Neural progenitor cell (in vitro differentiated cells): Measurements from ENCODE around the gene SRSF1.

Source experiments
- EZH2 ChIP-seq: fragments of 200-600 bp; sonication (generic); IDR thresholded peaks from 2 replicates; pipeline ENCODE4 v1.6.1; 2017; ENCODE audit warnings: antibody characterized with exemption, mild to moderate bottlenecking, moderate library complexity
- TF ChIP-seq, protein P1 (sequence below): fragments of 200-600 bp; sonication (generic); IDR thresholded peaks from 2 replicates; pipeline ENCODE4 v1.5.1; 2017; ENCODE audit warnings: antibody characterized with exemption, mild to moderate bottlenecking

DNA sequence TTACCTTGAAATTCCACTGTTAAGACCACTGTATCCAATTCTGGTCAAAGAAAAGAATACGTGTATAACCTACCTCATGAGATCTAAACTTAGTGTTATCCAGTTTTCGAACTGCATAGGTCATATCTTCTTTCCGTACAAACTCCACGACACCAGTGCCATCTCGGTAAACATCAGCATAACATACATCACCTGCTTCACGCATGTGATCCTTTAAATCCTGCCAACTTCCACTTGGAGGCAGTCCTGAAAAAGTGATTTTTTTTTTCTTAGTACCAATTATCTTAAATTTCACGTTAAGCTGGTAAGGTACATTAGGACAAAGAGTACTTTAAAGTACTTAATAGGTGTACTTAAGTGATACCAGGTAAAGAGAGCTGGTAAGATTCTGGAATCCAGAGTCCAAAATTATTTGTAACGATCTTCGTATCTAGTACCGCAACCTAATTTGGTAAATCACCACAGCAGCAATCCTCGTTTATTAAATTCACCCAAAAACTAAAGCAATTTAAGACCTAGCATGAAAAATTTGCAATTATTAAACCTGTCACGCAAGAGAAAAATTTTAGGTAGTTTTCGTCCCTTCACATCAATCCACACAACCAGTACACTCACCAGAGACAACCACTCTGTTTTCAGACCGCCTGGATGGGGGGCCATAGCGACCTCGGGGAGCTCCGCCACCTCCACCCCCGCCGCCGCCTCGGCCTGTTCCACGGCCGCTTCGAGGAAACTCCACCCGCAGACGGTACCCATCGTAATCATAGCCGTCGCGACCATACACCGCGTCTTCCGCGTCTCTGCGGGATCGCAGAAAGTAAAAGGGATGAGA is 1.1 kb downstream of the SRSF1 start:
- TF ChIP-seq, protein P1, sequence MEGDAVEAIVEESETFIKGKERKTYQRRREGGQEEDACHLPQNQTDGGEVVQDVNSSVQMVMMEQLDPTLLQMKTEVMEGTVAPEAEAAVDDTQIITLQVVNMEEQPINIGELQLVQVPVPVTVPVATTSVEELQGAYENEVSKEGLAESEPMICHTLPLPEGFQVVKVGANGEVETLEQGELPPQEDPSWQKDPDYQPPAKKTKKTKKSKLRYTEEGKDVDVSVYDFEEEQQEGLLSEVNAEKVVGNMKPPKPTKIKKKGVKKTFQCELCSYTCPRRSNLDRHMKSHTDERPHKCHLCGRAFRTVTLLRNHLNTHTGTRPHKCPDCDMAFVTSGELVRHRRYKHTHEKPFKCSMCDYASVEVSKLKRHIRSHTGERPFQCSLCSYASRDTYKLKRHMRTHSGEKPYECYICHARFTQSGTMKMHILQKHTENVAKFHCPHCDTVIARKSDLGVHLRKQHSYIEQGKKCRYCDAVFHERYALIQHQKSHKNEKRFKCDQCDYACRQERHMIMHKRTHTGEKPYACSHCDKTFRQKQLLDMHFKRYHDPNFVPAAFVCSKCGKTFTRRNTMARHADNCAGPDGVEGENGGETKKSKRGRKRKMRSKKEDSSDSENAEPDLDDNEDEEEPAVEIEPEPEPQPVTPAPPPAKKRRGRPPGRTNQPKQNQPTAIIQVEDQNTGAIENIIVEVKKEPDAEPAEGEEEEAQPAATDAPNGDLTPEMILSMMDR: no peak
- TF ChIP-seq EZH2: no peak
